K562 (cell line): ENCODE data around the gene CCM2. TPM values are rescaled to one million over a fixed set of nuclear protein-coding genes. Genes with fewer than 3 reads are reported as not detected.

Experiments
- ATAC-seq: fragments of 200-7000 bp; cut with Tn5 transposase; 3 replicates; pipeline ENCODE4 v1.9.1; 2020; ENCODE audit warnings: moderate library complexity
- BruUV-seq: library from RNA; stranded (reverse); fragments of 400-500 nt; replicated peaks from 2 replicates; lab custom pipeline; 2021; lab: Mats Ljungman, UMichigan
- CTCF ChIA-PET: fragments of 300-600 bp; formaldehyde crosslinking; extraction: SDS; loops from one replicate; lab custom pipeline; 2021; ENCODE audit warnings: low intra/inter-chr PET ratio; lab: Yijun Ruan, JAX
- POLR2A ChIA-PET: fragments of 300-600, 350-650 bp; sonication (Branson Sonifier 250); formaldehyde crosslinking; extraction: SDS; loops from one replicate; lab custom pipeline; 2021; ENCODE audit warnings: antibody characterized with exemption, inconsistent platforms; lab: Yijun Ruan, JAX
- DNase-seq, 4 experiments: peaks; one replicate each; pipeline versions ENCODE4 v3.0.0 to v3.0.0-alpha.2; 2011 to 2018; ENCODE audit warnings: low spot score in 3 of 4, mixed read lengths in 3 of 4; ENCODE audit errors: extremely low read depth in 1 of 4
- FAIRE-seq: peaks from 2 replicates; lab custom pipeline; 2011; peaks lifted over from hg19 to GRCh38; lab: Jason Lieb, UNC
- H2AFZ ChIP-seq: 2 replicates; pipeline ENCODE4 v1.6.0; 2011; ENCODE audit warnings: low read depth, low read length, control low read depth, inconsistent platforms
- H3K27ac ChIP-seq: fragments of 200-600 bp; 3 replicates; pipeline ENCODE4 v1.8.0; 2011; ENCODE audit warnings: low read depth, mild to moderate bottlenecking, control low read depth, inconsistent platforms, low read length, moderate library complexity, mixed read lengths; ENCODE audit errors: extremely low read depth
- H3K27me3 ChIP-seq, 2 experiments: fragments of 300-600 bp in 1 of 2; 2 replicates in 1 of 2; 3 replicates in 1 of 2; pipeline versions ENCODE4 v1.6.0 to v1.8.0; 2011; ENCODE audit warnings: inconsistent platforms in 2 of 2, low read length in 2 of 2, mild to moderate bottlenecking in 1 of 2, mixed read lengths in 1 of 2, moderate library complexity in 1 of 2; ENCODE audit not compliant: control insufficient read depth in 2 of 2, insufficient read depth in 2 of 2
- H3K36me3 ChIP-seq: fragments of 300-600 bp; 3 replicates; pipeline ENCODE4 v1.8.0; 2011; ENCODE audit warnings: mild to moderate bottlenecking, low read length, inconsistent platforms; ENCODE audit not compliant: control insufficient read depth, insufficient read depth
- H3K4me1 ChIP-seq, 2 experiments: fragments of 200-600 bp in 1 of 2; replicated peaks in 1 of 2; 2 replicates in 1 of 2; 3 replicates in 1 of 2; pipeline versions ENCODE4 v1.5.1 to v1.8.0; 2011; ENCODE audit warnings: inconsistent platforms in 2 of 2, low read length in 2 of 2, mild to moderate bottlenecking in 1 of 2, mixed read lengths in 1 of 2, moderate library complexity in 1 of 2; ENCODE audit not compliant: control insufficient read depth in 2 of 2, insufficient read depth in 2 of 2
- H3K4me2 ChIP-seq: 2 replicates; pipeline ENCODE4 v1.6.1; 2011; ENCODE audit warnings: low read length, control low read depth, inconsistent platforms, mixed read lengths; ENCODE audit not compliant: insufficient read depth
- H3K4me3 ChIP-seq: fragments of 200-600 bp; sonication (generic), shearing (Covaris generic); 2 replicates; pipeline ENCODE4 v1.5.1; 2016; ENCODE audit warnings: control low read depth, inconsistent platforms
- H3K79me2 ChIP-seq: fragments of 200-600 bp; 3 replicates; pipeline ENCODE4 v1.8.0; 2011; ENCODE audit warnings: low read length, inconsistent platforms; ENCODE audit not compliant: control insufficient read depth, insufficient read depth
- H3K9ac ChIP-seq, 2 experiments: 2 replicates each; pipeline versions ENCODE4 v1.6.0 to v1.6.1; 2011; ENCODE audit warnings: low read depth in 2 of 2, low read length in 2 of 2, control low read depth in 1 of 2, inconsistent platforms in 1 of 2, mild to moderate bottlenecking in 1 of 2, mixed read lengths in 1 of 2; ENCODE audit not compliant: insufficient read depth in 1 of 2
- H3K9me1 ChIP-seq: one replicate; pipeline ENCODE4 v1.6.0; 2011; ENCODE audit warnings: inconsistent platforms, mild to moderate bottlenecking, low read length, moderate library complexity; ENCODE audit not compliant: control insufficient read depth, insufficient read depth
- H3K9me3 ChIP-seq: replicated peaks from 2 replicates; pipeline ENCODE4 v1.5.1; 2011; ENCODE audit warnings: low read depth, low read length, inconsistent platforms; ENCODE audit not compliant: control insufficient read depth, insufficient read depth
- H4K20me1 ChIP-seq: replicated peaks from 2 replicates; pipeline ENCODE4 v1.6.1; 2011; ENCODE audit warnings: low read length, inconsistent platforms, mixed read lengths; ENCODE audit not compliant: control insufficient read depth, insufficient read depth
- GMEB1 ChIP-seq: fragments of 250-450 bp; sonication (Bioruptor Pico); IDR thresholded peaks from 2 replicates; pipeline ENCODE4 v1.4.0; 2020; ENCODE audit warnings: mild to moderate bottlenecking
- JUNB ChIP-seq: fragments of 450-650 bp; formaldehyde crosslinking; conservative IDR thresholded peaks from 2 replicates; pipeline ENCODE4 v1.4.0; 2020; ENCODE audit warnings: mild to moderate bottlenecking
- KAT2B ChIP-seq: IDR thresholded peaks from one replicate; pipeline ENCODE4 v1.6.1; 2012; ENCODE audit warnings: low read depth, mild to moderate bottlenecking, control low read depth, inconsistent platforms, low read length, moderate library complexity
- NFATC3 ChIP-seq: fragments of 450-650 bp; IDR thresholded peaks from 2 replicates; pipeline ENCODE4 v1.6.1; 2017; ENCODE audit warnings: mild to moderate bottlenecking
- NR2C2 ChIP-seq, 2 experiments: fragments of 200-800 bp in 1 of 2; sonication (Bioruptor generic) in 1 of 2; sonication (generic) in 1 of 2; formaldehyde crosslinking in 1 of 2; IDR thresholded peaks; 2 replicates each; pipeline versions ENCODE4 v1.6.1 to v1.8.0; 2016 to 2022; ENCODE audit warnings: mild to moderate bottlenecking in 1 of 2, missing compliant biosample characterization in 1 of 2, missing genetic modification characterization in 1 of 2, missing genetic modification reagents in 1 of 2
- POLR2AphosphoS2 ChIP-seq: IDR thresholded peaks from 2 replicates; pipeline ENCODE4 v1.6.1; 2012; ENCODE audit warnings: low read length, improper control_type of control experiment
- PTTG1 ChIP-seq: fragments of 450-650 bp; IDR thresholded peaks from 2 replicates; pipeline ENCODE4 v1.6.1; 2016; ENCODE audit warnings: low read depth, mild to moderate bottlenecking, missing genetic modification characterization, missing compliant biosample characterization
- SOX6 ChIP-seq: fragments of 450-650 bp; IDR thresholded peaks from 2 replicates; pipeline ENCODE4 v1.6.1; 2014; ENCODE audit warnings: mild to moderate bottlenecking
- TAF7 ChIP-seq: fragments of 450-650 bp; IDR thresholded peaks from 2 replicates; pipeline ENCODE4 v1.6.1; 2016; ENCODE audit warnings: missing genetic modification characterization, missing compliant biosample characterization
- TFE3 ChIP-seq: fragments of 450-650 bp; formaldehyde crosslinking; IDR thresholded peaks from 2 replicates; pipeline ENCODE4 v1.4.0; 2020; ENCODE audit warnings: mild to moderate bottlenecking, mixed read lengths
- YY1 ChIP-seq, 3 experiments: IDR thresholded peaks; 2 replicates each; pipeline ENCODE4 v1.6.1; 2011; ENCODE audit warnings: low read length in 2 of 3, mild to moderate bottlenecking in 2 of 3, moderate library complexity in 2 of 3, borderline replicate concordance in 1 of 3, control low read depth in 1 of 3, low read depth in 1 of 3; ENCODE audit not compliant: insufficient read depth in 3 of 3, insufficient replicate concordance in 2 of 3, control insufficient read depth in 1 of 3, insufficient read length in 1 of 3; ENCODE audit errors: extremely low read depth in 1 of 3
- ZBTB43 ChIP-seq: sonication (generic); formaldehyde crosslinking; IDR thresholded peaks from 2 replicates; pipeline ENCODE4 v1.8.0; 2023; ENCODE audit warnings: mild to moderate bottlenecking, missing genetic modification reagents
- ZNF282 ChIP-seq: sonication (generic); formaldehyde crosslinking; IDR thresholded peaks from 2 replicates; pipeline ENCODE4 v1.8.1; 2023; ENCODE audit warnings: missing genetic modification reagents
- WGBS: fragments of 100-300 bp; shearing (Covaris generic); methylation state at CpG from one replicate; pipeline ENCODE4 v1.1.6; 2016; ENCODE audit warnings: low coverage, mixed read lengths; ENCODE audit not compliant: insufficient coverage; ENCODE audit errors: missing lambda C conversion rate; 5-methylcytosine and 5-hydroxymethylcytosine counted together
- in situ Hi-C: fragments of 300-500 bp; cut with MboI; formaldehyde crosslinking; loops from 4 replicates; pipeline ENCODE4 v1.15.0; 2018; ENCODE audit warnings: inconsistent platforms, mixed read lengths
- intact Hi-C: fragments of 100-400 bp; cut with micrococcal nuclease; formaldehyde crosslinking; loops from 2 replicates; pipeline ENCODE4 v1.14.2; 2022
- polyA plus RNA-seq, 8 experiments: library from polyadenylated mRNA; depleted of rRNA in 4 of 8; stranded (reverse) in 5 of 8; unstranded in 3 of 8; fragments of >200 nt; fragmentation: Nextera tagmentation in 2 of 8; fragmentation: Illumina TruSeq in 1 of 8; extraction: Ambion mirVana in 2 of 8; extraction: Trizol in 1 of 8; gene quantifications; 2 replicates each; pipeline versions ENCODE4 v1.2.1 to v1.2.3, GENCODE V29; 2011 to 2014; ENCODE audit warnings: inconsistent platforms in 1 of 8, missing spikeins in 1 of 8
- total RNA-seq, 7 experiments: library from RNA; depleted of rRNA in 6 of 7; stranded (reverse); fragments of >200 nt in 6 of 7; fragmentation: Illumina TruSeq in 2 of 7; extraction: Trizol in 2 of 7; gene quantifications; 2 replicates each; pipeline versions ENCODE4 v1.2.1 to v1.2.3, GENCODE V29; 2011 to 2021; ENCODE audit warnings: low replicate concordance in 1 of 7

CCM2 gene
- total and polyA plus RNA-seq, 9 of the 15 experiments (the other 6 are each of a cell fraction or from before 2014, with no cell fraction given) = 0.41 to 38.6 (median 25.9) TPM

GRCh38 chr7:45035371-45035770 is 35.4 kb downstream of the CCM2 start (continued):
- TF ChIP-seq ZNF282 = no peak

- Histone ChIP-seq H2AFZ (no peak overlapping the region), H3K36me3 (peaks cover 40% of the 10 kb centered on the region; the same call in 2 of the 3 replicates), H3K9me3 (no peaks in the 10 kb centered on the region), H3K27me3 (no peaks in the 10 kb centered on the region), H3K4me1 (peaks cover 0 to 3% of the 10 kb centered on the region in 2 experiments; a peak in 1 of 5 replicates), H3K9ac (no peak overlapping the region; a peak in 1 of 4 replicates), H4K20me1 (peaks cover 15% of the 10 kb centered on the region), H3K4me3 (no peak overlapping the region), H3K9me1 (no peaks in the 10 kb centered on the region), H3K4me2 (no peak overlapping the region), H3K79me2 (peaks cover 59% of the 10 kb centered on the region), H3K27ac (no peak overlapping the region)
- ChIA-PET POLR2A (interaction anchor here (0.8 to 1.4 kb wide), 5 partner anchors 14 to 63 kb away, joined by 3 to 4 read pairs (median 4); no protein-coding TSS in a partner anchor), CTCF (no interaction called here)
- intact Hi-C loops = no loop called here
- ATAC-seq (no peak), FAIRE-seq (peak; percentile 51), DNase-seq (no peak)
- WGBS = 64% methylated on average over 6 of the region's 6 CpGs
- in situ Hi-C loops = no loop called here
- no TSS peak for BruUV-seq
- no peak for TF ChIP-seq TAF7 (tag)
- no peak for TF ChIP-seq KAT2B
- TF ChIP-seq GMEB1 = no peak
- TF ChIP-seq YY1 (IDR thresholded peaks at IDR 0.05; ENCODE audit: borderline replicate concordance in 1 of 3, control insufficient read depth in 1 of 3, extremely low read depth in 1 of 3, insufficient read depth in 3 of 3, insufficient read length in 1 of 3, insufficient replicate concordance in 2 of 3, low read depth in 1 of 3, low read length in 2 of 3) = no peak
- TF ChIP-seq NFATC3 = no peak
- TF ChIP-seq JUNB = no peak
- no peak for TF ChIP-seq SOX6
- TF ChIP-seq POLR2AphosphoS2 = no peak
- no peak for TF ChIP-seq ZBTB43 (CRISPR knock-in tag)
- TF ChIP-seq PTTG1 (tag) = no peak
- no peak for TF ChIP-seq NR2C2 (CRISPR knock-in tag; IDR thresholded peaks at IDR 0.05)
- no peak for TF ChIP-seq NR2C2 (tag; IDR thresholded peaks at IDR 0.05)
- no peak for TF ChIP-seq TFE3 (CRISPR knock-in tag)
Measured at GRCh38 chr7:45035893-45036292, 35.9 kb downstream of the CCM2 start.
